ENCODE results near the gene ACE.

ACE gene

GRCh38 chr17:63480826-63481487 lies 4.1 kb downstream of the ACE start:
- H3K27ac ChIP-seq (ENCODE audit: extremely low read depth, low read depth, low read length), result no peak overlapping the region
- peaks cover 8% of the 10 kb centered on the region for H3K4me1 ChIP-seq (ENCODE audit: control insufficient read depth, insufficient read depth, low read length)
- CTCF ChIA-PET, result interaction anchor here (0.6 to 8.1 kb wide), 9 partner anchors 11 to 888 kb away, joined by 3 to 159 read pairs (median 3); no protein-coding TSS in a partner anchor
- POLR2A ChIA-PET, result interaction anchor here (0.9 to 1.6 kb wide), 4 partner anchors 11 to 69 kb away, joined by 3 to 5 read pairs (median 4); partner anchors contain the start of gene DCAF7
- no peaks in the 10 kb centered on the region for H3K36me3 ChIP-seq (ENCODE audit: control insufficient read depth in 2 of 2, insufficient read depth in 1 of 2, low read length in 2 of 2)
- H3K4me3 ChIP-seq (ENCODE audit: low read depth, low read length), result no peak overlapping the region
- H3K9me3 ChIP-seq (ENCODE audit: control insufficient read depth, insufficient read depth, low read depth, low read length), result no peaks in the 10 kb centered on the region
- peak; percentile 68 for TF ChIP-seq ZFHX2 (tag by site-specific recombination; conservative IDR thresholded peaks at IDR 0.05)
- no peak for TF ChIP-seq ZNF184 (tag by site-specific recombination; IDR thresholded peaks at IDR 0.05)
- no peak for TF ChIP-seq ZNF473 (tag by site-specific recombination; IDR thresholded peaks at IDR 0.05)
- TF ChIP-seq PRDM4 (tag by site-specific recombination; IDR thresholded peaks at IDR 0.05), result no peak
- TF ChIP-seq, protein P1, sequence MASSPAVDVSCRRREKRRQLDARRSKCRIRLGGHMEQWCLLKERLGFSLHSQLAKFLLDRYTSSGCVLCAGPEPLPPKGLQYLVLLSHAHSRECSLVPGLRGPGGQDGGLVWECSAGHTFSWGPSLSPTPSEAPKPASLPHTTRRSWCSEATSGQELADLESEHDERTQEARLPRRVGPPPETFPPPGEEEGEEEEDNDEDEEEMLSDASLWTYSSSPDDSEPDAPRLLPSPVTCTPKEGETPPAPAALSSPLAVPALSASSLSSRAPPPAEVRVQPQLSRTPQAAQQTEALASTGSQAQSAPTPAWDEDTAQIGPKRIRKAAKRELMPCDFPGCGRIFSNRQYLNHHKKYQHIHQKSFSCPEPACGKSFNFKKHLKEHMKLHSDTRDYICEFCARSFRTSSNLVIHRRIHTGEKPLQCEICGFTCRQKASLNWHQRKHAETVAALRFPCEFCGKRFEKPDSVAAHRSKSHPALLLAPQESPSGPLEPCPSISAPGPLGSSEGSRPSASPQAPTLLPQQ (tag by site-specific recombination; IDR thresholded peaks at IDR 0.05), result peak; percentile 96
- TF ChIP-seq SP7 (tag by site-specific recombination; IDR thresholded peaks at IDR 0.05), result peak; percentile 36; the same call in 1 of the 2 replicates
- TF ChIP-seq ZNF398 (tag by site-specific recombination; IDR thresholded peaks at IDR 0.05), result peak; percentile 41; the same call in 1 of the 2 replicates
- TF ChIP-seq ZSCAN30 (tag by site-specific recombination; IDR thresholded peaks at IDR 0.05), result peak; percentile 76; the same call in 1 of the 2 replicates
- peak; percentile 82 for TF ChIP-seq ZFP69B (tag by site-specific recombination; IDR thresholded peaks at IDR 0.05)
- TF ChIP-seq ZNF624 (tag by site-specific recombination; IDR thresholded peaks at IDR 0.05), result no peak
- 0 out of 2 replicates have a peak, but pooled peaks have one; percentile 35 for TF ChIP-seq ZBTB48 (tag by site-specific recombination; IDR thresholded peaks at IDR 0.05)
- TF ChIP-seq SP2 (tag by site-specific recombination; IDR thresholded peaks at IDR 0.05), result no peak
- no peak for TF ChIP-seq ZNF426 (tag by site-specific recombination; IDR thresholded peaks at IDR 0.05)
- no peak for TF ChIP-seq ZNF514 (tag by site-specific recombination; IDR thresholded peaks at IDR 0.05)
- TF ChIP-seq ZNF664 (tag by site-specific recombination; IDR thresholded peaks at IDR 0.05), result no peak
- TF ChIP-seq, protein P2, sequence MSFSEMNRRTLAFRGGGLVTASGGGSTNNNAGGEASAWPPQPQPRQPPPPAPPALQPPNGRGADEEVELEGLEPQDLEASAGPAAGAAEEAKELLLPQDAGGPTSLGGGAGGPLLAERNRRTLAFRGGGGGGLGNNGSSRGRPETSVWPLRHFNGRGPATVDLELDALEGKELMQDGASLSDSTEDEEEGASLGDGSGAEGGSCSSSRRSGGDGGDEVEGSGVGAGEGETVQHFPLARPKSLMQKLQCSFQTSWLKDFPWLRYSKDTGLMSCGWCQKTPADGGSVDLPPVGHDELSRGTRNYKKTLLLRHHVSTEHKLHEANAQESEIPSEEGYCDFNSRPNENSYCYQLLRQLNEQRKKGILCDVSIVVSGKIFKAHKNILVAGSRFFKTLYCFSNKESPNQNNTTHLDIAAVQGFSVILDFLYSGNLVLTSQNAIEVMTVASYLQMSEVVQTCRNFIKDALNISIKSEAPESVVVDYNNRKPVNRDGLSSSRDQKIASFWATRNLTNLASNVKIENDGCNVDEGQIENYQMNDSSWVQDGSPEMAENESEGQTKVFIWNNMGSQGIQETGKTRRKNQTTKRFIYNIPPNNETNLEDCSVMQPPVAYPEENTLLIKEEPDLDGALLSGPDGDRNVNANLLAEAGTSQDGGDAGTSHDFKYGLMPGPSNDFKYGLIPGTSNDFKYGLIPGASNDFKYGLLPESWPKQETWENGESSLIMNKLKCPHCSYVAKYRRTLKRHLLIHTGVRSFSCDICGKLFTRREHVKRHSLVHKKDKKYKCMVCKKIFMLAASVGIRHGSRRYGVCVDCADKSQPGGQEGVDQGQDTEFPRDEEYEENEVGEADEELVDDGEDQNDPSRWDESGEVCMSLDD (tag by site-specific recombination; IDR thresholded peaks at IDR 0.05), result 0 out of 2 replicates have a peak, but pooled peaks have one; percentile 5
- 0 out of 2 replicates have a peak, but pooled peaks have one; percentile 34 for TF ChIP-seq PATZ1 (tag by site-specific recombination; IDR thresholded peaks at IDR 0.05)
- TF ChIP-seq ZBTB20 (tag by site-specific recombination; IDR thresholded peaks at IDR 0.05), result peak; percentile 25; the same call in 1 of the 2 replicates
- TF ChIP-seq PRDM6 (tag by site-specific recombination; IDR thresholded peaks at IDR 0.05), result no peak
- TF ChIP-seq ZBTB8A (tag by site-specific recombination; IDR thresholded peaks at IDR 0.05), result peak; percentile 90
- no peak for TF ChIP-seq ZNF280C (tag by site-specific recombination; IDR thresholded peaks at IDR 0.05)

All from HEK293 (cell line).